ENCODE results near the gene GPR32. TPM values are rescaled to one million over a fixed set of nuclear protein-coding genes. Genes with fewer than 3 reads are reported as not detected.

Gene GPR32
- polyA plus RNA-seq, 1 donor from 2014 or later, result not detected

GRCh38 chr19:50768277-50768676, 2.0 kb upstream of the GPR32 start:
- Histone ChIP-seq H3K79me2 (replicated peaks; ENCODE audit: insufficient read depth, low read length) (no peaks in the 10 kb centered on the region), H4K20me1 (ENCODE audit: insufficient read depth) (no peaks in the 10 kb centered on the region), H3K27ac (ENCODE audit: low read length) (no peak overlapping the region), H2AFZ (ENCODE audit: low read depth, low read length) (no peak overlapping the region), H3K27me3 (ENCODE audit: insufficient read depth, low read depth, low read length) (no peaks in the 10 kb centered on the region), H3K9ac (ENCODE audit: low read length) (no peak overlapping the region), H3F3A (ENCODE audit: insufficient read depth, low read length, poor library complexity, severe bottlenecking) (no peaks in the 10 kb centered on the region), H3K9me3 (ENCODE audit: low read length) (no peaks in the 10 kb centered on the region), H3K9me2 (ENCODE audit: insufficient read depth, low read length) (no peaks in the 10 kb centered on the region), H3K4me2 (ENCODE audit: low read length) (no peak overlapping the region), H3K4me3 (ENCODE audit: low read length) (no peak overlapping the region), H3K36me3 (ENCODE audit: insufficient read depth, low read length) (no peaks in the 10 kb centered on the region)
- TF ChIP-seq CTCF (IDR thresholded peaks at IDR 0.05; ENCODE audit: poor library complexity, severe bottlenecking), result no peak
- no peak for TF ChIP-seq SMC3 (conservative IDR thresholded peaks at IDR 0.05; ENCODE audit: poor library complexity)
- TF ChIP-seq EP300 (conservative IDR thresholded peaks at IDR 0.05; ENCODE audit: poor library complexity, severe bottlenecking), result no peak
- TF ChIP-seq, protein P1, sequence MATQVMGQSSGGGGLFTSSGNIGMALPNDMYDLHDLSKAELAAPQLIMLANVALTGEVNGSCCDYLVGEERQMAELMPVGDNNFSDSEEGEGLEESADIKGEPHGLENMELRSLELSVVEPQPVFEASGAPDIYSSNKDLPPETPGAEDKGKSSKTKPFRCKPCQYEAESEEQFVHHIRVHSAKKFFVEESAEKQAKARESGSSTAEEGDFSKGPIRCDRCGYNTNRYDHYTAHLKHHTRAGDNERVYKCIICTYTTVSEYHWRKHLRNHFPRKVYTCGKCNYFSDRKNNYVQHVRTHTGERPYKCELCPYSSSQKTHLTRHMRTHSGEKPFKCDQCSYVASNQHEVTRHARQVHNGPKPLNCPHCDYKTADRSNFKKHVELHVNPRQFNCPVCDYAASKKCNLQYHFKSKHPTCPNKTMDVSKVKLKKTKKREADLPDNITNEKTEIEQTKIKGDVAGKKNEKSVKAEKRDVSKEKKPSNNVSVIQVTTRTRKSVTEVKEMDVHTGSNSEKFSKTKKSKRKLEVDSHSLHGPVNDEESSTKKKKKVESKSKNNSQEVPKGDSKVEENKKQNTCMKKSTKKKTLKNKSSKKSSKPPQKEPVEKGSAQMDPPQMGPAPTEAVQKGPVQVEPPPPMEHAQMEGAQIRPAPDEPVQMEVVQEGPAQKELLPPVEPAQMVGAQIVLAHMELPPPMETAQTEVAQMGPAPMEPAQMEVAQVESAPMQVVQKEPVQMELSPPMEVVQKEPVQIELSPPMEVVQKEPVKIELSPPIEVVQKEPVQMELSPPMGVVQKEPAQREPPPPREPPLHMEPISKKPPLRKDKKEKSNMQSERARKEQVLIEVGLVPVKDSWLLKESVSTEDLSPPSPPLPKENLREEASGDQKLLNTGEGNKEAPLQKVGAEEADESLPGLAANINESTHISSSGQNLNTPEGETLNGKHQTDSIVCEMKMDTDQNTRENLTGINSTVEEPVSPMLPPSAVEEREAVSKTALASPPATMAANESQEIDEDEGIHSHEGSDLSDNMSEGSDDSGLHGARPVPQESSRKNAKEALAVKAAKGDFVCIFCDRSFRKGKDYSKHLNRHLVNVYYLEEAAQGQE (IDR thresholded peaks at IDR 0.05; ENCODE audit: borderline replicate concordance), result no peak
- TF ChIP-seq RAD21 (conservative IDR thresholded peaks at IDR 0.05), result no peak

DNA sequence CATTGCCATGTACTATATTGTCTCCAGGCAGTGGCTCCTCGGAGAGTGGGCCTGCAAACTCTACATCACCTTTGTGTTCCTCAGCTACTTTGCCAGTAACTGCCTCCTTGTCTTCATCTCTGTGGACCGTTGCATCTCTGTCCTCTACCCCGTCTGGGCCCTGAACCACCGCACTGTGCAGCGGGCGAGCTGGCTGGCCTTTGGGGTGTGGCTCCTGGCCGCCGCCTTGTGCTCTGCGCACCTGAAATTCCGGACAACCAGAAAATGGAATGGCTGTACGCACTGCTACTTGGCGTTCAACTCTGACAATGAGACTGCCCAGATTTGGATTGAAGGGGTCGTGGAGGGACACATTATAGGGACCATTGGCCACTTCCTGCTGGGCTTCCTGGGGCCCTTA, 624 bp downstream of the GPR32 start:
- TF ChIP-seq MXI1 (conservative IDR thresholded peaks at IDR 0.05; ENCODE audit: poor library complexity, severe bottlenecking), result no peak
- no peak for TF ChIP-seq TAF1 (IDR thresholded peaks at IDR 0.05; ENCODE audit: low read depth)
- no peak for TF ChIP-seq EZH2 (IDR thresholded peaks at IDR 0.05; ENCODE audit: borderline replicate concordance, insufficient read depth, low read length, poor library complexity, severe bottlenecking)
- TF ChIP-seq EP300 (conservative IDR thresholded peaks at IDR 0.05; ENCODE audit: poor library complexity, severe bottlenecking), result no peak
- no peak for TF ChIP-seq SMC3 (conservative IDR thresholded peaks at IDR 0.05; ENCODE audit: poor library complexity)
- TF ChIP-seq RAD21 (conservative IDR thresholded peaks at IDR 0.05), result no peak
- TF ChIP-seq, protein P1 (IDR thresholded peaks at IDR 0.05; ENCODE audit: borderline replicate concordance), result no peak
- no peak for TF ChIP-seq POLR2AphosphoS5 (IDR thresholded peaks at IDR 0.05)
- TF ChIP-seq CTCF (IDR thresholded peaks at IDR 0.05; ENCODE audit: poor library complexity, severe bottlenecking), result no peak
- H3K27ac ChIP-seq (ENCODE audit: low read length), result no peak overlapping the region
- H3F3A ChIP-seq (ENCODE audit: insufficient read depth, low read length, poor library complexity, severe bottlenecking), result no peaks in the 10 kb centered on the region
- H3K9ac ChIP-seq (ENCODE audit: low read length), result no peak overlapping the region
- no peak overlapping the region for H3K4me3 ChIP-seq (ENCODE audit: low read length)
- no peaks in the 10 kb centered on the region for H3K27me3 ChIP-seq (ENCODE audit: insufficient read depth, low read depth, low read length)
- no peaks in the 10 kb centered on the region for H4K20me1 ChIP-seq (ENCODE audit: insufficient read depth)
- H3K9me3 ChIP-seq (ENCODE audit: low read length), result no peaks in the 10 kb centered on the region
- no peaks in the 10 kb centered on the region for H3K36me3 ChIP-seq (ENCODE audit: insufficient read depth, low read length)
- H3K9me2 ChIP-seq (ENCODE audit: insufficient read depth, low read length), result no peaks in the 10 kb centered on the region
- no peaks in the 10 kb centered on the region for H3K79me2 ChIP-seq (replicated peaks; ENCODE audit: insufficient read depth, low read length)
- H2AFZ ChIP-seq (ENCODE audit: low read depth, low read length), result no peak overlapping the region
- H3K4me2 ChIP-seq (ENCODE audit: low read length), result no peak overlapping the region

Data from neural cell (in vitro differentiated cells).